GM23338 (cell line): Measurements from ENCODE around the gene SIX5. TPM values are rescaled to one million over a fixed set of nuclear protein-coding genes. Genes with fewer than 3 reads are reported as not detected.

Experiments
- ATAC-seq: fragments of 200-7000 bp; cut with Tn5 transposase; 3 replicates; pipeline ENCODE4 v1.9.1; 2020
- DNase-seq: peaks from one replicate; pipeline ENCODE4 v3.0.0-alpha.2; 2015; ENCODE audit warnings: low spot score
- H2AFZ ChIP-seq: fragments of 200-600 bp; sonication (generic); 2 replicates; pipeline ENCODE4 v1.8.0; 2016; ENCODE audit warnings: antibody characterized with exemption, mild to moderate bottlenecking, moderate library complexity
- H3F3A ChIP-seq: fragments of 200-600 bp; sonication (generic); replicated peaks from 2 replicates; pipeline ENCODE4 v1.8.0; 2017; ENCODE audit warnings: antibody characterized with exemption, mixed run types, low read depth
- H3K27ac ChIP-seq: fragments of 200-600 bp; sonication (generic); 2 replicates; pipeline ENCODE4 v1.6.1; 2016; ENCODE audit warnings: low read depth
- H3K27me3 ChIP-seq: fragments of 200-600 bp; sonication (generic); 2 replicates; pipeline ENCODE4 v1.8.0; 2016; ENCODE audit warnings: mild to moderate bottlenecking, mixed run types, moderate library complexity; ENCODE audit not compliant: insufficient read depth
- H3K36me3 ChIP-seq: fragments of 200-600 bp; sonication (generic); 2 replicates; pipeline ENCODE4 v1.8.0; 2016; ENCODE audit warnings: mild to moderate bottlenecking; ENCODE audit not compliant: insufficient read depth
- H3K4me1 ChIP-seq: fragments of 200-600 bp; sonication (generic); 2 replicates; pipeline ENCODE4 v1.8.0; 2016; ENCODE audit warnings: mild to moderate bottlenecking, moderate library complexity; ENCODE audit not compliant: insufficient read depth
- H3K4me2 ChIP-seq: fragments of 200-600 bp; sonication (generic); 2 replicates; pipeline ENCODE4 v1.7.1; 2017; ENCODE audit warnings: mixed run types
- H3K4me3 ChIP-seq: fragments of 200-600 bp; sonication (generic); 2 replicates; pipeline ENCODE4 v1.6.1; 2016; ENCODE audit warnings: mixed run types
- H3K79me2 ChIP-seq: fragments of 200-600 bp; sonication (generic); replicated peaks from 2 replicates; pipeline ENCODE4 v1.8.0; 2017; ENCODE audit warnings: mild to moderate bottlenecking; ENCODE audit not compliant: insufficient read depth
- H3K9me2 ChIP-seq: fragments of 200-600 bp; sonication (generic); 2 replicates; pipeline ENCODE4 v1.8.0; 2017; ENCODE audit not compliant: insufficient read depth
- H4K20me1 ChIP-seq: fragments of 200-600 bp; sonication (generic); replicated peaks from 2 replicates; pipeline ENCODE4 v1.8.0; 2017; ENCODE audit warnings: mild to moderate bottlenecking; ENCODE audit not compliant: insufficient read depth
- H3K27ac Mint-ChIP-seq: 2 replicates; pipeline ENCODE4 v1.8.0; 2020; ENCODE audit warnings: inconsistent platforms, mild to moderate bottlenecking, moderate library complexity, mixed read lengths
- H3K27me3 Mint-ChIP-seq: 3 replicates; pipeline ENCODE4 v1.8.0; 2022; ENCODE audit warnings: low read depth, mild to moderate bottlenecking, moderate library complexity, mixed read lengths, inconsistent platforms; ENCODE audit not compliant: insufficient read depth, poor library complexity
- H3K36me3 Mint-ChIP-seq: 3 replicates; pipeline ENCODE4 v1.8.0; 2021; ENCODE audit warnings: low read depth, mild to moderate bottlenecking, inconsistent platforms, moderate library complexity, mixed read lengths
- H3K4me1 Mint-ChIP-seq: 3 replicates; pipeline ENCODE4 v1.8.0; 2020; ENCODE audit warnings: mild to moderate bottlenecking, inconsistent platforms, mixed read lengths
- H3K4me3 Mint-ChIP-seq: 3 replicates; pipeline ENCODE4 v1.8.0; 2021; ENCODE audit warnings: moderate library complexity, mild to moderate bottlenecking, inconsistent platforms, mixed read lengths
- H3K9me3 Mint-ChIP-seq: 3 replicates; pipeline ENCODE4 v1.8.0; 2020; ENCODE audit warnings: moderate library complexity, mild to moderate bottlenecking, inconsistent platforms, mixed read lengths
- CREB1 ChIP-seq: fragments of 250-450 bp; sonication (Bioruptor Pico); IDR thresholded peaks from 2 replicates; pipeline ENCODE4 v1.5.0; 2020; ENCODE audit warnings: low read depth, mild to moderate bottlenecking, moderate library complexity
- CTCF ChIP-seq, 2 experiments: fragments of 200-600 bp in 1 of 2; sonication (generic) in 1 of 2; conservative IDR thresholded peaks; 2 replicates each; pipeline versions ENCODE4 v1.5.1 to v1.6.1; 2016 to 2017; ENCODE audit warnings: antibody characterized with exemption in 2 of 2, low read depth in 2 of 2, mild to moderate bottlenecking in 2 of 2, moderate library complexity in 1 of 2
- ETS1 ChIP-seq: IDR thresholded peaks from 2 replicates; pipeline ENCODE4 v1.6.1; 2016; ENCODE audit warnings: antibody characterized with exemption
- EZH2phosphoT487 ChIP-seq: fragments of 200-600 bp; sonication (generic); IDR thresholded peaks from one replicate; pipeline ENCODE4 v1.8.1; 2018; ENCODE audit warnings: antibody characterized with exemption; ENCODE audit not compliant: unreplicated experiment
- JUNB ChIP-seq: IDR thresholded peaks from one replicate; pipeline ENCODE4 v1.6.1; 2016; ENCODE audit warnings: antibody characterized with exemption; ENCODE audit not compliant: unreplicated experiment
- NANOG ChIP-seq: IDR thresholded peaks from 2 replicates; pipeline ENCODE4 v1.6.1; 2016; ENCODE audit warnings: antibody characterized with exemption, borderline replicate concordance
- POLR2AphosphoS5 ChIP-seq: IDR thresholded peaks from 2 replicates; pipeline ENCODE4 v1.6.1; 2016; ENCODE audit warnings: antibody characterized with exemption, low read depth
- STAT1 ChIP-seq: IDR thresholded peaks from one replicate; pipeline ENCODE4 v1.6.1; 2016; ENCODE audit warnings: antibody characterized with exemption; ENCODE audit not compliant: unreplicated experiment
- ZNF114 ChIP-seq: fragments of 250-450 bp; sonication (Bioruptor Pico); IDR thresholded peaks from 2 replicates; pipeline ENCODE4 v1.5.0; 2020; ENCODE audit warnings: mild to moderate bottlenecking, moderate library complexity
- ZNF331 ChIP-seq: fragments of 250-450 bp; sonication (Bioruptor Pico); IDR thresholded peaks from 2 replicates; pipeline ENCODE4 v1.5.0; 2020; ENCODE audit warnings: low read depth, mild to moderate bottlenecking, moderate library complexity
- ZNF462 ChIP-seq: fragments of 250-450 bp; sonication (Bioruptor Pico); IDR thresholded peaks from 2 replicates; pipeline ENCODE4 v1.5.0; 2020; ENCODE audit warnings: mild to moderate bottlenecking, moderate library complexity
- polyA plus RNA-seq: library from polyadenylated mRNA; unstranded; fragments of >200 nt; fragmentation: Nextera tagmentation; extraction: Ambion mirVana; gene quantifications from 2 replicates; pipeline ENCODE4 v1.2.1, GENCODE V29; 2016
- total RNA-seq: library from RNA; depleted of rRNA; stranded (reverse); fragments of >200 nt; shearing (Covaris generic); gene quantifications from 2 replicates; pipeline ENCODE4 v1.2.3, GENCODE V29; 2014

SIX5 gene
- total and polyA plus RNA-seq, 2 experiments from 2014 or later, result 10.1 to 22.6 TPM

GRCh38 chr19:45746866-45747265 is 22.2 kb downstream of the SIX5 start:
- peaks cover 3% of the 10 kb centered on the region for H3K27me3 Mint-ChIP-seq
- H3K9me2 ChIP-seq, result no peaks in the 10 kb centered on the region
- ATAC-seq (no peak), DNase-seq (no peak)
- H2AFZ ChIP-seq, result no peak overlapping the region
- no peaks in the 10 kb centered on the region for H3K36me3 ChIP-seq
- H4K20me1 ChIP-seq, result no peaks in the 10 kb centered on the region
- no peaks in the 10 kb centered on the region for H3K27me3 ChIP-seq
- no peaks in the 10 kb centered on the region for H3K9me3 Mint-ChIP-seq
- no peak overlapping the region for H3K4me3 ChIP-seq
- H3K4me1 ChIP-seq, result no peaks in the 10 kb centered on the region; the same call in 1 of the 2 replicates
- H3K27ac ChIP-seq, result no peak overlapping the region
- H3F3A ChIP-seq, result 0 out of 2 replicates have a peak, but pooled peaks cover 7% of the 10 kb centered on the region
- no peak for TF ChIP-seq ETS1
- TF ChIP-seq ZNF331 (CRISPR knock-in tag), result no peak
- no peak for TF ChIP-seq POLR2AphosphoS5
- TF ChIP-seq CTCF (conservative IDR thresholded peaks at IDR 0.05; ENCODE audit: low read depth in 2 of 2), result no peak
- TF ChIP-seq ZNF462 (CRISPR knock-in tag), result no peak
- no peak for TF ChIP-seq ZNF114
- no peak for TF ChIP-seq EZH2phosphoT487
- no peak for TF ChIP-seq JUNB
- no peak for TF ChIP-seq CREB1 (CRISPR knock-in tag)
- no peak for TF ChIP-seq NANOG
- no peak for TF ChIP-seq STAT1
- no peaks in the 10 kb centered on the region for H3K36me3 Mint-ChIP-seq
- H3K4me1 Mint-ChIP-seq, result no peaks in the 10 kb centered on the region; the same call in 2 of the 3 replicates
- H3K27ac Mint-ChIP-seq, result no peak overlapping the region
- H3K4me2 ChIP-seq, result no peak overlapping the region
- no peaks in the 10 kb centered on the region for H3K79me2 ChIP-seq
- no peak overlapping the region; the same call in 2 of the 3 replicates for H3K4me3 Mint-ChIP-seq
